Cortex of kidney (tissue), 1 donor: ENCODE measurements around the gene LRP1.

Experiments
- DNase-seq: peaks from one replicate; lab custom pipeline; 2025; lab: John Stamatoyannopoulos, UW

Gene LRP1

DNA sequence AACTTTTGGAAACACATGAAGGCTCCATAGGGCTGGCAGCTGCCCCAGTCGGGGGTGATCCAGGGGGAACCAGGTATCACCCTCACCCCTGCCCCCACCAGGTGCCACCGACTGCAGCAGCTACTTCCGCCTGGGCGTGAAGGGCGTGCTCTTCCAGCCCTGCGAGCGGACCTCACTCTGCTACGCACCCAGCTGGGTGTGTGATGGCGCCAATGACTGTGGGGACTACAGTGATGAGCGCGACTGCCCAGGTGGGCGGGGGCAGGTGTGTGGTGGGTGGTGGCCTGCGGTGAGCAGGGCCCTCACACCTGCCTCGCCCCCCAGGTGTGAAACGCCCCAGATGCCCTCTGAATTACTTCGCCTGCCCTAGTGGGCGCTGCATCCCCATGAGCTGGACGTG lies 66.0 kb downstream of the LRP1 start:
- no peak for DNase-seq

- no peak for DNase-seq
Observed at GRCh38 chr12:57195186-57195585, 66.9 kb downstream of the LRP1 start.

- no peak for DNase-seq
Observed at GRCh38 chr12:57195611-57196371, 67.5 kb downstream of the LRP1 start.

DNA sequence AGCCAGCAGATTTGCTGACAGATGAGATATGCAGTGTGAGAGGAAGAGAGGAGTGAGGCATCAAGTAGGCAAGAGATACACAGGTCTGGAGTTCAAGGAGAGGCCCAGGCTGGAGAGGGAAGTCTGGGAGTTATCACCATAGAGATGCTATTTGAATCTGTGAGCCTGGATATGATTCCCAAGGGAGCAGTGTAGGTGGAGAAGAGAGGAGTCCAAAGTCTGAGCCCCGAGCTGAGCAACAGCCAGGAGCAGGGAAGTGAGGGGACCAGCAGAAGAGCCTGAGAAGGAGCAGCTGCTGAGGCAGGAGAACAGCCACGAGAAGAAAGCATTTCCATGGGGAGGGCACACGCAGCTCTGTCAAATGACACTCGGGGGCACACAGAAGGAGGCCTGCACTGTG lies 68.2 kb downstream of the LRP1 start:
- no peak for DNase-seq

DNA sequence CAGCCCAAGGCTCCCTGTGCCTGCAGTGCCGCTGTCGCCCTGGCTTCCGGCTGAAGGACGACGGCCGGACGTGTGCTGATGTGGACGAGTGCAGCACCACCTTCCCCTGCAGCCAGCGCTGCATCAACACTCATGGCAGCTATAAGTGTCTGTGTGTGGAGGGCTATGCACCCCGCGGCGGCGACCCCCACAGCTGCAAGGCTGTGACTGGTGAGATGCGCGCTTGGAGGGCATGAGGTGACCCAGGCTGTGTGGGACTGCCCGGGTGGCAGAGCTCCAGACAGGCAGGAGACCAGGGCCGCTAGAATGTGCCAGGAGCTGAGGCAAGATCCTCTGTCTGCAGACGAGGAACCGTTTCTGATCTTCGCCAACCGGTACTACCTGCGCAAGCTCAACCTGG lies 68.7 kb downstream of the LRP1 start:
- no peak for DNase-seq

GRCh38 chr12:57198329-57198728 lies 70.0 kb downstream of the LRP1 start:
- DNase-seq: no peak

DNA sequence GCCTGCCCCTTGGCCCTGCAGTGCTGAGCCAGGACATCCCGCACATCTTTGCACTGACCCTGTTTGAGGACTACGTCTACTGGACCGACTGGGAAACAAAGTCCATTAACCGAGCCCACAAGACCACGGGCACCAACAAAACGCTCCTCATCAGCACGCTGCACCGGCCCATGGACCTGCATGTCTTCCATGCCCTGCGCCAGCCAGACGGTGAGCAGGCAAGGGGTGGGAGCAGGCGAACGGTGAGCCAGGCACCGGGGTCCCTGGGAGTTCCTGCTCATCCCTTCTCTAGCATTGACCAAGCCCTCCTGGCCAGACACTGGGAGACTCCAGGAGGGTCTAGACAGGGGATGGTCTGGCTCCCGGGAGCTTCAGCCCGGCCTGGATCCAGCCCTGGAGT lies 70.9 kb downstream of the LRP1 start:
- DNase-seq: no peak

- no peak for DNase-seq
Observed at GRCh38 chr12:57200497-57200896, 72.2 kb downstream of the LRP1 start.

DNA sequence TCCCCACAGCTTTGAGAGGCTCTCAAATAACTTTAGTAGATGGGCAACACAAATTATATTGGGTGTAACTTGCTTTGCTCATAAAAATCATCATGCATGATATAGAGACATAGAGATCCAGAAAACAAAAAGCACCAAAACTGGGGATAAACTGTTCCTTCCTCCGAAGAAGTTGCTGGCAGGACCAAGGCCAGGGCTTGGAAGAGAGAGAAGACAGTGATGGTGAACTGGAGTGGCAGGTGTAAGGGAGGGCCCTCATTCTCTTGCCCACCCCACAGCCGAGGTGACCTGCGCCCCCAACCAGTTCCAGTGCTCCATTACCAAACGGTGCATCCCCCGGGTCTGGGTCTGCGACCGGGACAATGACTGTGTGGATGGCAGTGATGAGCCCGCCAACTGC lies 72.9 kb downstream of the LRP1 start:
- no peak for DNase-seq

DNA sequence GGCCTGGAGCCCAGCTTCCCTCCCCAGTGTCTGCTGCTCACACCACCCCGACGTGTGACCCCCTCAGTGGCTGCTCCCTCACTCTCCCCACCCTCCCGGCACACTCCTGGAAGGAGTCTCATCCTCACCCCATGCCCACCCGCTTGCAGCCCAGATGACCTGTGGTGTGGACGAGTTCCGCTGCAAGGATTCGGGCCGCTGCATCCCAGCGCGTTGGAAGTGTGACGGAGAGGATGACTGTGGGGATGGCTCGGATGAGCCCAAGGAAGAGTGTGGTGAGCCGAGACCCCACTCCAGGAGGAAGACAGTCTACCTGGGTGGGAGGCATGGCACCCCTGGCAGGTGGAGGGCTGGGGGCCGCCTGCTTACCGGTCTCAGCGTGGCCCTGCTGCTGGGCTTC lies 73.3 kb downstream of the LRP1 start:
- no peak for DNase-seq

DNA sequence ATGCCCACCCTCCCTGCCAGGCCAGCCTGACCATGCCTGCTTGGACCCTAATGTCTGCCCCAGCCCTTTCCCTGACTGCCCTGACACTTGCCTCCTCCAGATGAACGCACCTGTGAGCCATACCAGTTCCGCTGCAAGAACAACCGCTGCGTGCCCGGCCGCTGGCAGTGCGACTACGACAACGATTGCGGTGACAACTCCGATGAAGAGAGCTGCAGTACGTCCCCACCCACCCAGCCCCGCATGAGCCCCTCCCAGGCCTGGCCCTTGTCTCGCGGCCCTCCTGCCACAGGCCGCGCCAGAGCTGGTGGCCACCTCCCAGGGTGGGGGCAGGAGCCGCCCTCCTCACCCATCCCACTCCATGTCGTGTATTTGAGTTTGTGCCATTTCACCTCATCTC lies 74.0 kb downstream of the LRP1 start:
- DNase-seq: no peak

DNA sequence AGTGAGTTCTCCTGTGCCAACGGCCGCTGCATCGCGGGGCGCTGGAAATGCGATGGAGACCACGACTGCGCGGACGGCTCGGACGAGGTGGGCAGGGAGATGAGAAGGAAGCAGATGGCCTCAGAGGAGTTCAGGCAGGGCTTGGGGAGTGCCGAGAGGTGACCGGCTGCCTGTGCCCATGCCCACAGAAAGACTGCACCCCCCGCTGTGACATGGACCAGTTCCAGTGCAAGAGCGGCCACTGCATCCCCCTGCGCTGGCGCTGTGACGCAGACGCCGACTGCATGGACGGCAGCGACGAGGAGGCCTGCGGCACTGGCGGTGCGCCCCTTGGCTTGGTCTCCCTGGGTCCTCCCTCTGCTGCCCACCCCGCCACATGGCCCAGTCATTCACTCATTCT lies 74.9 kb downstream of the LRP1 start:
- no peak for DNase-seq

DNA sequence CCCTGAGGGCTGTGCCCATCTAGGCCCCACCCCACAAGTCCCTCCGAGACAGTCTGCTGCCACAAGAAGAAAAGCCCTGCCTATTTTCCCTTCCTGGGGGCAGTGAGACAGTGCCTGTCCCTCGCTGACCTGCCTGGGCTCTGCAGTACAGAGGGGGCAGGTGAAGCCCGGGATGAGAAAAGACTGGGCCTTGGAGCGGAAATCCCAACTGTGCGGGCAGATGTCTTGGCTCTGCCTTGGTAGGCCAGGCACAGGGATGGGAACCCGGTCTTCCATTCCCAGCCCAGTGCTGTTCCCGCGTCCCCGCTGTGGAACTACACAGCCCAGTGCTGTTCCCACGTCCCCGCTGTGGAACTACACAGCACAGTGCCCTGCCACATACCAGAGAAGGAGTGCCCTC lies 75.5 kb downstream of the LRP1 start:
- no peak for DNase-seq

GRCh38 chr12:57204454-57204853 lies 76.2 kb downstream of the LRP1 start:
- no peak for DNase-seq

DNA sequence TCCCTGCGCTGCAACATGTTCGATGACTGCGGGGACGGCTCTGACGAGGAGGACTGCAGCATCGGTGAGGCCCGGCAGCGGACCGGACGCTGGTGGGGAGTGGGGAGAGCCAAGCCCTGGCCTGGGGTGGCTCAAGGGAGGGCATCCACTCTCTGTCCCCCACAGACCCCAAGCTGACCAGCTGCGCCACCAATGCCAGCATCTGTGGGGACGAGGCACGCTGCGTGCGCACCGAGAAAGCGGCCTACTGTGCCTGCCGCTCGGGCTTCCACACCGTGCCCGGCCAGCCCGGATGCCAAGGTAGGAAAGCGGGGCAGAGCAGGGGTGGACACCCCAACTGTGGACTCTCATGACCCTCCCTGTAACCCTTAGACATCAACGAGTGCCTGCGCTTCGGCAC lies 76.9 kb downstream of the LRP1 start:
- DNase-seq: no peak

DNA sequence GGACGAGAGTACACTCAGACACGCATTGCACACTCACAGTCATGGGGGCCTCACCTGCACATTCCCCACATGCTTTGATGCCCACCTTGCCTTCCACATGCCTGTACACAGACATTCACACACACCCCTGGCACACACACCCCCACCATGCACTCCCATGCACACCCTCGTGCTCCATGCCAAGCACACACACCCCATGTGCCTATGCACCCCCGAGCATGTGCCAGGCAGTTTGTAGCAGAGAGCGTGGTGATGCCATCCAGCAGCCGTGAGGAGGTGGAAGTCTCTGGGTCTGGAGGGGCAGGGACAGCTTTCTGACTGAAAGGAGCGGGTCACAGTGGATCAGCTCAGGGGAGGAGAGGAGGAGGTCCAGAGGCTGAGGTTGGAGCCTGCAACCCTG lies 77.6 kb downstream of the LRP1 start:
- DNase-seq: no peak

GRCh38 chr12:57207731-57208630 lies 79.7 kb downstream of the LRP1 start:
- no peak for DNase-seq

- no peak for DNase-seq
Observed at GRCh38 chr12:57208631-57209282, 80.5 kb downstream of the LRP1 start.

GRCh38 chr12:57209916-57210315 lies 81.6 kb downstream of the LRP1 start:
- no peak for DNase-seq

- no peak for DNase-seq
Observed at GRCh38 chr12:57210461-57210860, 82.2 kb downstream of the LRP1 start.

DNA sequence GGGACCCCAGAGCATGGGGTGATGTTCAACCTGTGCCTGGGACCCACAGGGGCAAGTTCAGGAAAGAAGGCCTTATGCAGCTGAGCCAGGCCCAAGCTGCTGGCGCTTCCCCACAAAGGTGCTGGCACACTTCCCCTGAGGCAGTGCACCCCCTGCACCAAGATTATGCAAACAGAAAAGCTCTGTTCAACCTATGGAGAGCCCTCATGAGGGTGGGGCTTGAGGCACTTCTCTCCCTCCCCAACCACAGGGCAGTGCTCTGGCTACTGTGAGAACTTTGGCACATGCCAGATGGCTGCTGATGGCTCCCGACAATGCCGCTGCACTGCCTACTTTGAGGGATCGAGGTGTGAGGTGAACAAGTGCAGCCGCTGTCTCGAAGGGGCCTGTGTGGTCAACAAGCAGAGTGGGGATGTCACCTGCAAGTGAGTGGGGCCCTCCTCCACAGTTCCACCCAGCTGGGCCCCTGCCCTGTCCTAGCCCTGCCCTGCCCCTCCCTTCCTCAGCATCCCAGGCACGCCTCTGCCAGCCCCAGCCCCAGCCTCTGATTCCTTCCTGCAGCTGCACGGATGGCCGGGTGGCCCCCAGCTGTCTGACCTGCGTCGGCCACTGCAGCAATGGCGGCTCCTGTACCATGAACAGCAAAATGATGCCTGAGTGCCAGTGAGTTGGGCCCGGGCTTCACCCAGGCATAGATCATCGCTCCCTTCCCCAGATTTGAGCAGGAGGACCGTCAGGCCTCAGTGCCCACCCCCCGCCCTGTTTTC lies 82.8 kb downstream of the LRP1 start:
- no peak for DNase-seq
